ENCODE measurements around the gene TCEA3.

The TCEA3 gene

DNA sequence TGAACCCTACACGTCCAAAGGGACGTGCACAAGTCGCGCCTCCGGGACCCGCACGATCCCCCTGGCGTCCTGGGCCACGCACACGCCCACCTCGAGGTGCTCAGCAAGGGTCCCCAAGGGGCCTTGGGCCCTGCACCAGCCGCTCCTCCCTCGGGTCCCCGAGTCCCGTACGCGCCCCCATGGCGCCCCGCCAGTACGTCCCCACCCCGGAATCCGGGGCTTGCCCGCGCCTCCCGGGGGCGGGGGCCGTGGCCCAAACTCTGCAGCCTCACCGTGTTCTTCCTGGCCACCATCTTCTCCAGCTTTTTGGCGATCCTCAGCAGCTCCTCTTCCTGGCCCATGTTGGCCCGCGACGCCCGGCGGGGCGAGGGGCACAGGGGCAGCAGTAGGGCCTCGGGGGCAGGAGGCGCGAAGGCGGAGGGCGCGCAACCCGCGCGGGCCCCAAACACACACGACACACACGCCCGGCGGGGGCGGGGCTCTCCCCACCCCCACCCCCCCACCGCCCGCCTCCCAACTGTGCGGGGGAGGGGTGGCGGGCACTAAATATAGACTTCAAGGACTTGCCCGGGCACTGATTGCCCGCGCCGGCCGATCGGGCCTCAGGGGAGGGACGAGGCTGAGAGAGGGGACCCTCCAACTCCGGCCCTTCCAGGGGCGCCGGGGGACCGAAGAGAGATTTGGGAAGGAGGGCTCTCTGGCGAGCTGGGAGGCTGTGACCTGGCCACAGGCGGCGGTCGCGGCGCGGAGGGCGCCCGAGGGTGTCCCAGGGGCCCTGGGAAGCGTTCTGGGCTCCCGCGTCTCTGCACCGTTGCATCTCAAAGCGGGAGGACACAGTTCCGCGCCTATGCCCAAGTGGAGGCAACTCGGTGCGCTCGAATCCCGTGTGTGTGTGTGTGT lies at the start of gene TCEA3:
TCEA3 (minus strand) TSS at position 456 of the 900 bp plus-strand sequence; CDS start at position 341, 115 bp downstream.
- no peak for TF ChIP-seq EZH2phosphoT487 (IDR thresholded peaks at IDR 0.05; ENCODE audit: low read length)
- Histone ChIP-seq H3K4me2 (ENCODE audit: low read depth, low read length) (no peak within 1 kb of the TSS), H3K9me2 (replicated peaks; ENCODE audit: insufficient read depth, low read length) (no peaks in the 10 kb centered on the region), H3F3A (ENCODE audit: insufficient read depth, low read length) (no peaks in the 10 kb centered on the region), H2AFZ (ENCODE audit: low read length) (no peak within 1 kb of the TSS), H3K27ac (ENCODE audit: low read length) (no peak within 1 kb of the TSS), H3K9me3 (replicated peaks; ENCODE audit: insufficient read depth, low read length) (no peaks in the 10 kb centered on the region), H3K27me3 (replicated peaks; ENCODE audit: insufficient read depth, low read length) (peaks cover 36% of the 10 kb centered on the region), H3K4me1 (ENCODE audit: low read length) (no peaks in the 10 kb centered on the region), H4K20me1 (ENCODE audit: insufficient read depth, low read length) (no peaks in the 10 kb centered on the region), H3K79me2 (ENCODE audit: low read length) (no peaks in the 10 kb centered on the region), H3K4me3 (ENCODE audit: low read length) (no peak within 1 kb of the TSS), H3K9ac (ENCODE audit: low read length) (no peak within 1 kb of the TSS), H3K36me3 (replicated peaks; ENCODE audit: insufficient read depth, low read length) (no peaks in the 10 kb centered on the region)
- DNase-seq, result no peak

DNA sequence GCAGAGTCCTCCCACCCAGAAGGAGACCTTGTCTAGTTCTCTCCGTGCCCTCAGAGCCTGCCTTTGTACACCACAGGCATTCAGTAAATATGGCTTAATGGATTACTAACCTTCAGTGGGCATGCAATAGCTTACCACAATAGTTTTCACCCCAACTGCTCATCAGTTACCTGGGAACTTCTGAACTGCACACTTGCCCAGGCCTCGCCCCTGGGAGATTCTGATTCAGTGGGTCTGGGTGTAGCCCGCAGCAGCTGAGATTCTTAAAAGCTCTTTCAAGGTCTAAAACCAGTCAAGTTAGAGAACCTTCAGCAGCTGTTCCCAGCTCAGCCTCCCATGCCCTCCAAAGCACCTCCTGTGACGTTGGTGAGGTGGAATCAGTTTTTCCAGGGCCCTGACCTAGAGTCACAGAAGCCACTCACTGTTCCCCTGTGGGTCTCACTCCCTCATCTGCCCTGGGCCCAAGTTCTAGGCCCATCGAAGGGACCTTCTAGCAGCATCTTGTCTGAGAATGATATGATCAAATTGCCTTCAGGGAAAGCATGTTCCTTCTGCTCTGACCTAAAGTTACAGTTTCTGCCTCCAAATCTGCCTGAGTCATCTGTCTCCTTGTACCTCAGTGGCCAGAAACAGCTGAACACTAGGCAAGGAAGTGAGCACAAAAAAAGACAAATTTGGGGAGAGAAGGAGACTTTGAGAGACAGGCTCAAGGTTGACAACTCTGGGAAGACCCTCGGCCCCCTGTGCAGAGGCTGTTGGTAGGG lies 48.7 kb upstream of the TCEA3 start:
- H3K4me1 ChIP-seq (ENCODE audit: low read length), result no peaks in the 10 kb centered on the region
- H3K9me3 ChIP-seq (replicated peaks; ENCODE audit: insufficient read depth, low read length), result no peaks in the 10 kb centered on the region
- no peaks in the 10 kb centered on the region for H3K9me2 ChIP-seq (replicated peaks; ENCODE audit: insufficient read depth, low read length)
- no peaks in the 10 kb centered on the region for H3K79me2 ChIP-seq (ENCODE audit: low read length)
- no peaks in the 10 kb centered on the region for H3K36me3 ChIP-seq (replicated peaks; ENCODE audit: insufficient read depth, low read length)
- DNase-seq, result no peak
- TF ChIP-seq, protein P1, sequence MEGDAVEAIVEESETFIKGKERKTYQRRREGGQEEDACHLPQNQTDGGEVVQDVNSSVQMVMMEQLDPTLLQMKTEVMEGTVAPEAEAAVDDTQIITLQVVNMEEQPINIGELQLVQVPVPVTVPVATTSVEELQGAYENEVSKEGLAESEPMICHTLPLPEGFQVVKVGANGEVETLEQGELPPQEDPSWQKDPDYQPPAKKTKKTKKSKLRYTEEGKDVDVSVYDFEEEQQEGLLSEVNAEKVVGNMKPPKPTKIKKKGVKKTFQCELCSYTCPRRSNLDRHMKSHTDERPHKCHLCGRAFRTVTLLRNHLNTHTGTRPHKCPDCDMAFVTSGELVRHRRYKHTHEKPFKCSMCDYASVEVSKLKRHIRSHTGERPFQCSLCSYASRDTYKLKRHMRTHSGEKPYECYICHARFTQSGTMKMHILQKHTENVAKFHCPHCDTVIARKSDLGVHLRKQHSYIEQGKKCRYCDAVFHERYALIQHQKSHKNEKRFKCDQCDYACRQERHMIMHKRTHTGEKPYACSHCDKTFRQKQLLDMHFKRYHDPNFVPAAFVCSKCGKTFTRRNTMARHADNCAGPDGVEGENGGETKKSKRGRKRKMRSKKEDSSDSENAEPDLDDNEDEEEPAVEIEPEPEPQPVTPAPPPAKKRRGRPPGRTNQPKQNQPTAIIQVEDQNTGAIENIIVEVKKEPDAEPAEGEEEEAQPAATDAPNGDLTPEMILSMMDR (IDR thresholded peaks at IDR 0.05; ENCODE audit: low read length), result no peak
- TF ChIP-seq EZH2 (optimal IDR thresholded peaks at IDR 0.05; ENCODE audit: low read depth, low read length), result no peak
- TF ChIP-seq EZH2phosphoT487 (IDR thresholded peaks at IDR 0.05; ENCODE audit: low read length), result no peak
- no peak overlapping the region for H2AFZ ChIP-seq (ENCODE audit: low read length)
- no peaks in the 10 kb centered on the region for H4K20me1 ChIP-seq (ENCODE audit: insufficient read depth, low read length)
- no peak overlapping the region for H3K4me2 ChIP-seq (ENCODE audit: low read depth, low read length)
- no peaks in the 10 kb centered on the region for H3F3A ChIP-seq (ENCODE audit: insufficient read depth, low read length)
- H3K9ac ChIP-seq (ENCODE audit: low read length), result no peak overlapping the region
- no peak overlapping the region for H3K27ac ChIP-seq (ENCODE audit: low read length)
- H3K4me3 ChIP-seq (ENCODE audit: low read length), result no peak overlapping the region
- no peaks in the 10 kb centered on the region for H3K27me3 ChIP-seq (replicated peaks; ENCODE audit: insufficient read depth, low read length)

DNA sequence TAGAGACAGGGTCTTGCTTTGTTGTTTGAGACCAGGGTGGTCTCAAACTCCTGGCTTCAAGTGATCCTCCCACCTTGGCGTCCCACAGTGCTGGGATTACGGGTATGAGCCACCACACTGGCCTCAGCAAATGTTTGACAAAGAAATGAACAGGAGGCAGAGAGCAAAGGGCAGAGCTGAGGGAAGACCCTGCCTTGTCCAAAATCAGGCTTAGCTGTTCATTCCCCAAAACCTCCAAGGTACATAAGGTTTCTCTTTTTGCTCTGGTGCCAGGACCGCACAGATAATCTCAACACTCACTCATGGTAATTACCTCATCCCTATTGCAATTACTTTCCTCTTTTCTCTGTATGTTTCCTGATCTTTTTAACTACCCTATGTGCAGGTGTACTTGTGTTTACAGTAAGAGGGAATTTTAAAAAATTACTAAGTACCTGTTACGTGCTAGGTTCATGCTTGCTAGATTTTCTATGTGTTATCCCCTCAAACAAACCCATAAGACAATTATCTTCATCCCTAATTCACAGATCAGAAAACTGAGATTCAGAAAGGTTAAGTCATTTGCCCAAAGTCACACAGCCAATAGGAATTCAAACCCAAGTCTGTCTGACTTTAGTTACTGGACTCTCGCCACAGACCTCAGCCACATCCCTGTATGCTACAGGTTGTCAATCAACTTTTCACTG lies 47.9 kb upstream of the TCEA3 start:
- H3K9me2 ChIP-seq (replicated peaks; ENCODE audit: insufficient read depth, low read length), result no peaks in the 10 kb centered on the region
- no peak overlapping the region for H3K9ac ChIP-seq (ENCODE audit: low read length)
- no peak overlapping the region for H3K4me2 ChIP-seq (ENCODE audit: low read depth, low read length)
- TF ChIP-seq EZH2phosphoT487 (IDR thresholded peaks at IDR 0.05; ENCODE audit: low read length) (no peak), EZH2 (optimal IDR thresholded peaks at IDR 0.05; ENCODE audit: low read depth, low read length) (no peak)
- TF ChIP-seq, protein P1 (IDR thresholded peaks at IDR 0.05; ENCODE audit: low read length), result no peak
- DNase-seq, result no peak
- no peaks in the 10 kb centered on the region for H3K36me3 ChIP-seq (replicated peaks; ENCODE audit: insufficient read depth, low read length)
- H2AFZ ChIP-seq (ENCODE audit: low read length), result no peak overlapping the region
- no peaks in the 10 kb centered on the region for H4K20me1 ChIP-seq (ENCODE audit: insufficient read depth, low read length)
- H3K9me3 ChIP-seq (replicated peaks; ENCODE audit: insufficient read depth, low read length), result no peaks in the 10 kb centered on the region
- no peak overlapping the region for H3K27ac ChIP-seq (ENCODE audit: low read length)
- H3K4me1 ChIP-seq (ENCODE audit: low read length), result no peaks in the 10 kb centered on the region
- H3F3A ChIP-seq (ENCODE audit: insufficient read depth, low read length), result no peaks in the 10 kb centered on the region
- H3K27me3 ChIP-seq (replicated peaks; ENCODE audit: insufficient read depth, low read length), result no peaks in the 10 kb centered on the region
- no peaks in the 10 kb centered on the region for H3K79me2 ChIP-seq (ENCODE audit: low read length)
- no peak overlapping the region for H3K4me3 ChIP-seq (ENCODE audit: low read length)
